ENCODE measurements around the gene IQCH.
"Not testable (repeated sequence)": the region's sequence is repeated elsewhere in the genome, so short reads cannot be mapped to it uniquely, and the experiment has no call there.

IQCH gene

DNA sequence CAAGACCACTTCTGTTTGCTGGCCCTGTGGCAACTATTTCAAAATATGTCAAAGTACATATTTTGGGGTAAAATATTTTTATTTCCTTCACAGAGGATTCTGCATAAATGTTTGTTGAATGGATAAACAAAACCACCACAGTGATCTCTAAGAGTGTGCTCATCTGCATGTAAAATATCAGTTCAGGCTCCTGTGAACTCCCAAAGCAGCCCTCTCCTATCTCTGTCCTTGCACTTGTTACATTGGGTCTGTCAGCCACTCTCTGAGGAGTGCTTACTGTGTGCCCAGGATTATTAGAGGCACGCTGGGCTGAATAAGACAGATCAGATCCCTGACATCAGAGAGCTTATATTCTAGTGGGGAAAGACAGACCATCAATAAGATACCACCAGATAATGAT, 27.1 kb downstream of the IQCH start:
- TF ChIP-seq, protein P1, sequence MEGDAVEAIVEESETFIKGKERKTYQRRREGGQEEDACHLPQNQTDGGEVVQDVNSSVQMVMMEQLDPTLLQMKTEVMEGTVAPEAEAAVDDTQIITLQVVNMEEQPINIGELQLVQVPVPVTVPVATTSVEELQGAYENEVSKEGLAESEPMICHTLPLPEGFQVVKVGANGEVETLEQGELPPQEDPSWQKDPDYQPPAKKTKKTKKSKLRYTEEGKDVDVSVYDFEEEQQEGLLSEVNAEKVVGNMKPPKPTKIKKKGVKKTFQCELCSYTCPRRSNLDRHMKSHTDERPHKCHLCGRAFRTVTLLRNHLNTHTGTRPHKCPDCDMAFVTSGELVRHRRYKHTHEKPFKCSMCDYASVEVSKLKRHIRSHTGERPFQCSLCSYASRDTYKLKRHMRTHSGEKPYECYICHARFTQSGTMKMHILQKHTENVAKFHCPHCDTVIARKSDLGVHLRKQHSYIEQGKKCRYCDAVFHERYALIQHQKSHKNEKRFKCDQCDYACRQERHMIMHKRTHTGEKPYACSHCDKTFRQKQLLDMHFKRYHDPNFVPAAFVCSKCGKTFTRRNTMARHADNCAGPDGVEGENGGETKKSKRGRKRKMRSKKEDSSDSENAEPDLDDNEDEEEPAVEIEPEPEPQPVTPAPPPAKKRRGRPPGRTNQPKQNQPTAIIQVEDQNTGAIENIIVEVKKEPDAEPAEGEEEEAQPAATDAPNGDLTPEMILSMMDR (conservative IDR thresholded peaks at IDR 0.05) = no peak
- no peak overlapping the region for H3K27ac ChIP-seq

DNA sequence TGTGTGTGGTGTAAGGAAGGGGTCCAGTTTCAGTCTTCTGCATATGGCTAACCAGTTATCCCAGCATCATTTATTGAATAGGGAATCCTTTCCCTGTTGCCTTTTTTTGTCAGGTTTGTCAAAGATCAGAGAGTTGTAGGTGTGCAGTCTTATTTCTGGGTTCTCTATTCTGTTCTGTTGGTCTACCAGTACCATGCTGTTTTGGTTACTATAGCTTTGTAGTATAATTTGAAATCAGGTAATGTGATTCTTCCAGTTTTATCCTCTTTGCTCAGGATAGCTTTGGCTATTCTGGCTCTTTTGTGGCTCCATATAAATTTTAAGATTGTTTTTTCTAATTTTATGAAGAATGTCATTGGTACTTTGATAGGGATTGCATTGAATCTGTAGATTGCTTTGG, 31.0 kb downstream of the IQCH start:
- not testable (repeated sequence) for H3K27ac ChIP-seq

DNA sequence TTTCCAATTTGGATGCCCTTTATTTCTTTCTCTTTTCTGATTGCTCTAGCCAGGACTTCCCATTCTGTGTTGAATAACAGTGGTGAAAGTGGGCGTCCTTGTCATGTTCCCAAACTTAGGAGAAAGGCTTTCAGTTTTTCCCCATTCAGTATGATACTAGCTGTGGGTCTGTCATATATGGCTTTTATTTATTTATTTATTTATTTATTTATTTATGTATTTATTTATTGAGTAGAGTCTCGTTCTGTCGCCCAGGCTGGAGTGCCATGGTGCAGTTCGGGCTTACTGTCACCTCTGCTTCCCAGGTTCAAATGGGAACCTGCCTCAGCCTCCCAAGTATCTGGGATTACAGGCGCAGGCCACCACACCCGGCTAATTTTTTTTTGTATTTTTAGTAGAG, 31.8 kb downstream of the IQCH start:
- not testable (repeated sequence) for H3K27ac ChIP-seq

DNA sequence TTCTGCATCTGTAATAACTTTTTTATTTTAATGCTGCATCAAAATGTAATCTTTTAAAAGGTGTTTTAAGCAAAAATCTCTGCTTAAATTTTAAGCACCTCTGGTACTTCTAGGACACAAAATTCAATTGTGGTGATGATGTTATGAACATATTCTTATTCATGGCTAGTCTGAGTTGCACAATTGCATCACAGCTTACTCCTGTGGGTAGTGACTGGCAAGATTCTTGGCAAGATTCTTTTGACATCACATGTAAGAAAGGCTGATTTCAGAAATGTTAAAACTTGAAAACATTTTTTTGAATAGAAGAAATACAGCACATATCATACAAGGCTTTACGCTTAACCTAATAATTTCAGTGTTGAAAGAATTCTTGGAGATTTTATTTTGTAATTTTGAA, 35.7 kb downstream of the IQCH start:
- TF ChIP-seq, protein P1 (conservative IDR thresholded peaks at IDR 0.05) = no peak
- H3K27ac ChIP-seq = no peak overlapping the region

DNA sequence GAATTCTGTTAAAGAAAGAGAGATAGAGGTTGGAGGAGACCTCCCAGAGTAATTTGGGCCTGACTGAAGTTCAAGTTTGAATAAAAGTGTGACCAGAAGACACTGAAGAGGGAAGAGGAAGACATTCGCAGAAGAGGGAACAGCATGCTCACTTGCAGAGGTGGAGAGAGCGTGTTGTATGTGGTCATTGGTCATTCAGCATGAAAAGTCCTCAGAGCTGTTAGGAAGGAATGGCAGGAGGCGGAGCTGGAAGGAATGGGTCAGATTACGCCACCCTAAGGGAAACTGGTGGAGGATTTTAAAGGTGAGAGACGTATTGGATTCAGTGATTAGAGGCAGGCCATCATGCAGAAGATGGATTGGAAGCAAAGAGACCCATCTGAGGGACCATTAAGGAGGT, 41.6 kb downstream of the IQCH start:
- H3K27ac ChIP-seq = no peak overlapping the region
- TF ChIP-seq, protein P1 (conservative IDR thresholded peaks at IDR 0.05) = no peak

DNA sequence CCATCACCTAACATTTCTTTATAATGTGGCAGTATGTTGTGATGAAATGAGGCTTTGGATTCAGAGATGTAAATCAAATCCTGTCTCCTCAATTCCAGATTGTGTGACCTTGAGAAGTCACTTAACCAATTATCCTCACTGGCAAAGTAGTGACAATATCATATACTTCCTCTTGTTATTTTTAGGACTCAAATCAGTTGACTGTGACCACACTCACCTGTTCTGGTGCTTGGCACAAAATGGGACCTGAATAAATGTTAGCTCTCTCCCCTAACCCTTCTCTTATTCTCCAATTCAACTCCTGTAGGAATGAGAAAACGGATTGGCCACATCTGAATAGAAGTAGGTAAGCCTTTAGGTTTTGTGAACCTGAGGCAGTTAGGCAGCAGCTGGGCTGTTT, 42.1 kb downstream of the IQCH start:
- TF ChIP-seq, protein P1 (conservative IDR thresholded peaks at IDR 0.05) = no peak
- H3K27ac ChIP-seq = no peak overlapping the region

DNA sequence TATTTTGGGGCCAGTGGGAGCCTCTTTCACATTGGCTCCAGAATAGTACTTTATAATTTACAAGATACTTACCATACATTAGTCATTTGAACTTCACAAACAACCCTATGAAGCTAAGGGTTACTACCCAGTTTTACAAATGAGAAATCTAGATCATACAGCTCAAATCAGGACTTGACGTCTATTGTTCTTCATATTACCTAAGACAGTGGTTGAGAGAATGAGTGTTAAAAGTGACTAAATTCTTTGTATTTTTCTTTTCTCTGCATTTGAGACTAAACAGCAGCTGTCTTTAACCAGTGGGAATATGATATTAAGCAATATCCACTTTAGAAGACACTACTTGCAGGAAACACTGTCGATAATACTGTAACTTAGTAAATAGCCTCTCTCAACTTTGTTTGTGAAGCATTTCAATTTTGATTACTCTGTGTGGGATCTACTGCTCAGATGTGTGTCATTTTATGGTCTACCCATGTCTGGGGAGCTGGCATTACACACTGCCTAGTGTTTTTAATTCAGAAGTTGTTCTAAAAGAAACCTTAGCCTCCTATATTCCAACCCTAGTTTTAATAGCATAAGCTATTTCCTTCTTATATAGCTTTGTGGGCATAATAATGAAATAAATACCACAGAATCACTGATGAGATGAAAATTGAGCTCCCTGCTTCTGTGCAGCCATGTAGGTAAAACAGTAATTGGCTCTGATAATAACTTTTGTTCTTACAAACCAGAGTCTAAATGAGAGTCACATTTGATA, 45.9 kb downstream of the IQCH start:
- TF ChIP-seq, protein P1 (conservative IDR thresholded peaks at IDR 0.05) = no peak
- no peak overlapping the region for H3K27ac ChIP-seq

DNA sequence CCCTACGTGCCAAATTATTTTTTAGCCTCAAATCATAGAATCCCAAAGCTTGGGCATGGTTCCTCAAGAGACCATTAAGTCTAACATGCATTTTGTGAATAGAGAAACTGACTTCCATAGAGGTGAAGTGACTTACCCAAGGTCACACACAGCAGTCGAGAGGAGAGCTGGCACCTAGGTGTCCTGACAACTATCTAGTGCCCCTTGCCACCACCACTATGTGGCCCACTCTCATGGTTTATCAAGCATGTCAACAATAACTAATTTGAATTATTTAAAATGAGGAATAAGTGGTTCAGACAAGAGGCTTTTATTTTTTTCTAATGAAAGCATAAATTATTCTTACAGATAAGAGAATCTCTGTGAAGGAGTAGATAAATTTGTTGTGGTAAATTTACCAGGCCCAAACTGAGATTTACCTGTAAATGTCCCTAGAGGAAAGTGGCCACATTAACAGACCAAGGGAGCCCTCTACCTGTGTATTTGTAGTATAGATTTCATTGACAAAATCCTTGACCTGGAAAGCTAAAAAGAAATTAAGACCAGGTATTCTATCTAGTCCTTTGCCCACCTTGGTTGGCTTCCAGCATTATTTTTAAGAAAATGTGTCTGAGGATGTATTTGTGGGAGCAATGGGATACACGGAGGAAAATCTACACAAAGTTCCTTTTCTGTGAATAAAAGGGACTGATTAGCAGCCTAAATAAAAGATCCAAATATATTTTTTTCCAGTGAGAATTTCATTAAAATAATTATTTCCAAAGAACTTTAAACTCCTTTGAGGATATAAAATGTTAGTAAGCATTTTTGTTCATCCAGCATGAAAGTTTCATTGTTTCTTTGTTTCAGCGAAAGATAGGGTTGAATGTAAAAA, 49.1 kb downstream of the IQCH start:
- H3K27ac ChIP-seq = no peak overlapping the region
- TF ChIP-seq, protein P1 (conservative IDR thresholded peaks at IDR 0.05) = peak; percentile 79
